ENCODE data around the gene ASB1.
"Not testable (repeated sequence)": the region's sequence is repeated elsewhere in the genome, so short reads cannot be mapped to it uniquely, and the experiment has no call there.

ASB1 gene

DNA sequence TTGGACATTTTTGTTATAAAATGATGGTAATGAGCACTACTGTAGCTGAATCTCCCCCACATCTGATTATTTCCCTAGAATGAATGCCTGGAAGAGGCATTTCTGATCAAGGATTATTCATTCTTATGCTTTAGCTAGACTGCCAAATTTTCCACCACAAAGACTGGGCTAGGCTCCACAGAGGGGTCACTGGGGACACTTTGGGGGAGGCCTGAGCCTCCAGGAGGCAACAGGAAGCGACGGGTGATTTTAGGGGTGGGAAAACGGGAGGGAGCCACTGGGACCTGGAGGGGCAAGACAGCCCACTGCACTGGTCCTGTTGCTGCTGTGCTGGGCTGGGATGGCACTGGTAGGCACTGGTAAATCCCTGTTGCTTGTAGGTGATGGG lies 2.4 kb upstream of the ASB1 start:
- no peak for FAIRE-seq

DNA sequence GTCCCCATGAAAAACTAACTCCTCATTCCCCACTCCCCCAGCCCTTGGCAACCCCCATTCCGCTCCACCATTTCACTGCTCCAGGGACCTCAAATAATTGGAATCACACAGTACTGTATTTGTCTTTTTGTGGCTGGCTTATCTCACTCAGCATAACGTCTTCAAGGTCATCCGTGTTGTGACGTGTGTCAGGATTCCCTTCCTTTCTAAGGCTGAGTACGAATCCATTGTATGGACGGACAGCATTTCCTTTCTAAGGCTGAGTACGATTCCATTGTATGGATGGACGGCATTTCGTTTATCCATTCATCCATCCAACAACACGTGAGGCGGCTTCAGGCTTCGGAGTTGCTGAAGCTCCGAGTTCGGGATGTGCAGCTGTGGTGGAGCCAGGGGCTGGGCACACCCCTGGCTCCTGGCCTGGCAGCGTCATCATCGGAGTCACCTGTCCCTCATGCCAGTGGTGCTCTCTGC lies 1.2 kb upstream of the ASB1 start:
- no peak for FAIRE-seq

DNA sequence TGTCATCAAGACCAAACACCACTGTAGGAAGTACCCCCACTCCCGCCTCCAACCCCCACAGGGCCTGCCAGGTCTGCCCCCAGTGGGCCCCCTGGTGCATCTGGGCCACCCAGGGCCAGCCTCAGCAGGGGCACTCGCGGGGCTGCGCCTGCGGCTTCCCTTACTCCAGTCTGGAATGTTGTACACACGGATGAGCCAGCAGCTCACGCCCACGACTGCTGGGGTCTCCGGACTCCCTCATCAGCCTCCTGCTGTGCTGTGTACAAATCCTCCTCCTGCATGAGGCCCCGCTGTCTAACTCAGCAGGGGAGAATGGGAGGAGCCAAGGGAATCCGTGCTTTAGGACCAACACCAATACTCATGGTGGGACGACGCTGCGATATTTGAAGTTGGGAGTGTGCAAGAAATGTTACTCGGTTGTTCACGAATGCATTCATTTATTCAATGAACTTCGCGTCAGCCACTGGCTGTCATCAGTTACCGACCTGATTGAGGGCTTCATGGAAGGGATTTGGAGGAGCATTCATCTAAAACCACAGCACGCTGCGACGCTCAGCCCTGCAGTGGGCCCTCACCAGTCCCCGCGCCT lies 654 bp upstream of the ASB1 start:
- no peak for FAIRE-seq

DNA sequence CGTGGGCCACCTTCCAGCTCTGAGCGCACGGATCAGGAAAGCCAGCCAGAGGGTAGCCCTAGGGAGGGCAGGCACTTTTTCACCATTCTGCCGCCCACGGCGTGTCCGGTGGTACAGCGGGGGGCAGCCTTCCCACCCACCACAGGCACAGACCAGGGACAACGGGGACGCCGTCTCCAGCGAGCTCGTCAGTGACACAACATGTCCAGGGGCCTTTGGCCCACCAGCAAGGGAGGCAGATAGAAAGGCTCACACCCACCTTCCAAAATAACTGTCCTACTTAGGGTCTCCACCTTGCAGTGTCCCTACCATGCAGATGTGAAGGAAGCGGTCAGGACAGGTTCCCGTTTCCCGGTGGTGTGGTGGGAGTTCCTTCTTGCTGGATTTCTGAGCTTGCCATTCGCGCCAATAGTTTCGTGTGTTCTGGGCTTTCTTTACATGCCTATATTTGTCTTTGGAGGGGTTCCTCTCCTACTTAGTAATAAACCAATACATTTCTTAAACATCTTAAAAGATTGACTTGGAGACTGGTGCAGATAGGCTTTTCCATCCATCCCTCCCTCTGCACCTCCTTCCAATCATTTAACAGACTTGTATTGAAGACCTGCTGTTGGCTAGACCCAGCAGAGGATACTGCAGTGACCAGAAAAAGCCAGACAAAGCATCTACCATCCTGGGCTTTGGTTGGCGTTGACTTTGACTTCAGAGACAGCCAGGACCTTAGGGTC lies 872 bp downstream of the ASB1 start:
- no peak for FAIRE-seq

DNA sequence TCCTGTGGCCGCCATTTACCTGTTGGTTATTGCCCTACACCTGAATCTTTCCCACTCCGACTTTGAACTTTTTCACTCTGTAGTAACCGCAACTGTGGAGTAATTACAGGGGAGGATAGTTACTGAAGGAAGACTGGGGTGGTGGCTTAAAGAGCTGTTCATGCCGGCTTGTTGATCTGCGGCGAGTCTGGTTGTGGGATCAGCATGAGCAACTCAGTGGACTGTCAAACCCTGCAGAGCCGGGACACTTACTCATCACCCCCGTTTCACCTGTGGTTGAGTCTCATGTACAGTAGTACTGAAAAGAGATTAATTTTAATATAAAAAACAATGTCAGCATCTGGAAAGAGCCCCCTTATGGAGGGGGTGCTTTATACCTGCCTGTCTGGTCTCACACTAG lies 2.1 kb downstream of the ASB1 start:
- FAIRE-seq = no peak

DNA sequence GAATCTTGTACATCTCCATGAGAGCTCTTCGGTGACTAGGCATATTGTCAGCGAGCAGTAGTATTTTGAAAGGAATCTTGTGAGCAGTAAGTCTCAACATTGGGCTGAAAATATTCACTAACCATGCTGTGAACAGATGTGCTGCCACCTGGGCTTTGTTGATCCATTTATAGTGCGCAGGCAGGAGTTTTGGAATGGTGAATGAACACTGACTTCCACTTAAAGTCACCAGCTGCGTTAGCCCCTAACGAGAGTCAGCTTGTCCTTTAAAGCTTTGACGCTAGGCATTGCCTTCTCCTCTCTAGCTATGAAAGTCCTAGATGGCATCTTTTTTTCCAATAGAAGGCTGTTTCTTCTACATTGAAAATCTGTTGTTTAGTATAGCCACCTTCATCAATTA lies 4.1 kb downstream of the ASB1 start:
- FAIRE-seq = no peak

DNA sequence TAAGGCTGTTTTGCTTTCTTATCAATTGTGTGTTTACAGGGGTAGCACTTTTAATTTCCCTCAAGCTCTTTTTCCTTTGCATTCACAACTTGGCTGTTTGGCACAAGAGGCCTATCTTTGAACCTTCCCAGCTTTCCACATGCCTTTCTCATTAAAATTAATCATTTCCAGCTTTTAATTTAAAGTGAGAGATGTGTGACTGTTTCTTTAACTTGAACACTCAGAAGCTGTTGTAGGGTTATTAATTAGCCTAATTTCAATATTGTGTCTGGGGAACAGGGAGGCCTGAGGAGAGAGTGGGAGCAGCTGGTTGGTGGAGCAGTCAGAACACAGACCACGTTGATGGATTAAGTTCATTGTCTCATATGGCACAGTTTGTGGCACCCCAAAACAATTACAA lies 4.7 kb downstream of the ASB1 start:
- FAIRE-seq = no peak

DNA sequence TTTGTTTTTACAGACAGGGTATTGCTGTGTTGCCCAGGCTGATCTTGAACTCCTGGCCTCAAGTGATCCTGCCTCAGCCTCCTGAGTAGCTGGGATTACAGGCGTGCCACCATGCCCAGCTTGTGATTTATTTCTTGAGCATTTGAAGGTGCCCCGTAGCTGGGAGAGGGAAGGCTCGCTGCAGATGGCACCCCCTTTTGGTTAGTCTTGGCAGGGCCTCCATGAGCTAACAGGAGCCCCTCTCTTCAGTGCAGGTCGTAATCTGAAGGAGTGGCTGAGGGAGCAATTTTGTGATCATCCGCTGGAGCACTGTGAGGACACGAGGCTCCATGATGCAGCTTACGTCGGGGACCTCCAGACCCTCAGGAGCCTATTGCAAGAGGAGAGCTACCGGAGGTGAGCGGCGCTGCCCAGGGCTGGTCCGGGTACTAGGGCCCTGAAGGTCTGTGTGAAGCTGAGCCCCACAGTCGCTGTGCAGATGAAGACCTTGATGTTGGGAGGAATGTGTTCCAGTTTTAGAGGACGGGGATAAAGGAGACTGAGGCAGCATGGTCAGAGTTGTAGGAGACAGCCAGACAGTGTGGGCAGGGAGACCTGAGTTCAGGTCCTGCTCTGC lies 6.7 kb downstream of the ASB1 start:
- no peak for FAIRE-seq

DNA sequence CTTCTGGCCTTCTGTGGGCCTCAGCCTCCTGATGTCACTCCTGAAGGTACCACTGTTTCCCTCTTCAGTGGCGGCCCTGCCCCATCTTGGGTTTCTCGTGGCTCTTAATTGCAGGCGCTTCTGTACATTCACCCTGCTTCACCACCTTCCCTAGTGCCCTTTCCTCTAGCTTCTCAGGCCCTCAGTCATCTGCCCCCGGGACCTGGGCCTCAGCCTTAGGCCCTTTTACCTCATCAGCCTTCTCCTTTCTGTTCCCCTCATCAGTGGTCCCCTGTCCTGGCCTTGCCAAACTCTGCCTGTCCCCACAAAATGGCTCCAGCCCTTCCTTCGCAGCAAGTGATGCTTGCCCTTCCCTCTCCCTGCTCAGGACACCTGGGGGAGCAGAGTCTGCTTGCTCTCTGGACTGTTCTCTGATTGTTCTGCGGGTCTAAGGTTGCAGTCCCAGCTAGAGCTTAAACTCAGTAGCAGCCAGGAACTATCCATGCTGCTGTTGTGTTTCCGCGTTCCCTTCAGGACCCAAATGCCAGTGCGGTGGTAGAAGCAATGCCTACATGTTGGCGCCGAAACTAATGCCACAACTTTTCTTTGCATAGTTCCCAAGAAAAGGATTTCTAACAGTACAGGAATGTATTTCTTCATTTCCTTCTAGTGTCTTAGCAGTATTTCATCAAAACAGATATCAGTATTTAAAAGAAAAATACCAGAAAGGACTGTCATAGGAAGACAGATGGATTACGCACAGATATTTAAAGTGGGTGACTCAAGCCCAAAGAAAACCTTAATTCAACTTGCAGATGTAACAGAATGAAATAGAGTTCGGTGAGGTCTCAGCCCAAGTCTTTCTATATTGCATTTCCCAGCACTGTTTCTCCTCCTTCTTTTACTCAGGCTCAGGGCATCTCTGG lies 7.5 kb downstream of the ASB1 start:
- no peak for FAIRE-seq

DNA sequence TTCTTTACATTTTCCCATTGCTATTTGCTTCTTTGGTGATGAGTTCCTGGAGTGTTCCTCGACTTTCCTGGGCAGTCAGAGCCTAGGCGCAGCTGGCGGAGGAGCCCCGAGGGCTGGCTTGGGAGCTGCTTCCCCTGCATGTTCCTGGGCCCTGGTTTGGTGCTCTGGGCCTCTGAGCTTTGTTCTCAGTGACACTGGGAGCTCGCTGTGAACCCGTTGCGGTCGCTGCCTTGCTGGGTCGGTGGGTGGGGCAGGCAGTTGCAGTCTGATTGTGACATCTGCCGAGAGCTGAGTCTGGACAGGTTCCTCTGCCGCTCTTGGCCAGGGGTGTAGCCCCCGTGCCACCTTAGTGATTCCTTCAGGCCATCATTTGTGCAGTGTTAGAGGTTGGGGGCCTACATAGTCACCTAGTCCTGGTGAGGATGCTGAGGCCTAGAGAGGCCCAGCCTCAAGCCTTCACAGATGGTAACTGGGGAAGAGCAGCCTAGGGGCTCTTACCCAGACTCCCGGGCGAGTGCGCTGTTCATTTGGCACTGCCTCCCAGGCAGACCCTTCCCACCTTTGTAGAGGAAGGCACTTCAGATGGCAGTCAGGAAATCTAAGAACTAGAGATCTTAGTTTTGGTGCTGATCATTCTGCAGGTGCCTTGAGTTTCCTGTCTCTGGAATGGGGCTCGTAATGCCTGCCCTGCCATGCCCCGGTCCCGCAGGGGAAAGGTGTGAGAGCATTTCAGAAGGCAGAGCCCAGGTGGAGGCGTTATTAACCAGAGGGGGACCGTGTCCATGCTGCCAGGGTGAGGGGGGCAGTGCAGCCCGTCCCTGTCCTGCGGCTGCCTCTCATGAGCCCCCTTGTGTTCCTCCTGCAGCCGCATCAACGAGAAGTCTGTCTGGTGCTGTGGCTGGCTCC lies 8.4 kb downstream of the ASB1 start:
- no peak for FAIRE-seq

DNA sequence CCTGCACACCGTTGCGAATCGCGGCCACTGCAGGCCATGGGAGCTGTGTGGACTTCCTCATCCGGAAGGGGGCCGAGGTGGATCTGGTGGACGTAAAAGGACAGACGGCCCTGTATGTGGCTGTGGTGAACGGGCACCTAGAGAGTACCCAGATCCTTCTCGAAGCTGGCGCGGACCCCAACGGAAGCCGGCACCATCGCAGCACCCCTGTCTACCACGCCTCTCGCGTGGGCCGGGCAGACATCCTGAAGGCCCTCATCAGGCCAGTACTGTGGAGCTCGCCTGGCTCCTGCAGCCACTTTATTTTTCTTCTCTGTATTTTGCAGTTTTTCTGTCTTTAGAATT lies 9.0 kb downstream of the ASB1 start:
- no peak for FAIRE-seq

DNA sequence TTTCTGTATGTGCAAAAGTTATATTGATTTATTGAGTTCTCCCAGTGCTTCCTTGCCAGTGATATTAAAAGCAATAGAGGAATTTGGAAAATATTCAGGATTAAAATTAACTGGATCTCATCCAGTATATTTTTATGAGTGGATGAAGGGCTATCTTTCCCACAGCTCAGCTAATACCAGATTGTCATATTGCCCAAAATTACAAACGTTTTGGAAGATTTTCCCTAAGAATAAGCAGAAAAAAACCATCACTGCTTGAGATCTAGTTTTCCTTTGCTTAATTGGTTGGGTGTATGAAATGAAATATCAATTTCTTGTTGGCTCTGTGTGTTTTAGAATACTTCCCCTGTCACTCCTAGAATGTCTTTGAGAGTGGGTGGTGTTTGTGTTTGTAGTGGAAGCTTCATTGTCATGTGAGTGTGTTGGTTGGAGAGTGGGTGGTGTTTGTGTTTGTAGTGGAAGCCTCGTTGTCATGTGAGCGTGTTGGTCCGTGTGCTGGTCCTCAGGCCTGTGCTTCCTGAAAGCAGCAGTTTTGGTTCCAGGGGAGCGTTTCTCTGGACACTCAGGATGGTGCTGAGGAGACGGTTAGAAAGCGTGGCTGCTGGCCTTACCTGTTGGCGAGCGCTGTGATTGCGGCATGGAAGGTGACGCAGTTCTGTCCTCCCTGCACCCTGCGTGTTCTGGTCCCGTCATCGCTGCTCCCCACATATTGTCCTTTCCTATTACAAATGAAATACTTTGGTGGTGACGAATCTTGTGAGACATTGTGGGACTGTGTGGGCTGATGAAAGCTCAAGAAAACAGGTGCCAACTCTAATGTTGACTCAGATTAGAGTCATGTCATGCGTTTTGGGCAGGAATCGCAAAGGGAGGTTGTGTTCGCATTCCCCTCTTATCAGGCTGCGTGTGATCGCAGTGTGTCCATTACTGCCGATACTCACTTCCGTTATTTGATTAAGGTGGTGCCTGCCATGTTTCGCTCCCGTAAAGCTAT lies 12.4 kb downstream of the ASB1 start:
- FAIRE-seq = no peak

DNA sequence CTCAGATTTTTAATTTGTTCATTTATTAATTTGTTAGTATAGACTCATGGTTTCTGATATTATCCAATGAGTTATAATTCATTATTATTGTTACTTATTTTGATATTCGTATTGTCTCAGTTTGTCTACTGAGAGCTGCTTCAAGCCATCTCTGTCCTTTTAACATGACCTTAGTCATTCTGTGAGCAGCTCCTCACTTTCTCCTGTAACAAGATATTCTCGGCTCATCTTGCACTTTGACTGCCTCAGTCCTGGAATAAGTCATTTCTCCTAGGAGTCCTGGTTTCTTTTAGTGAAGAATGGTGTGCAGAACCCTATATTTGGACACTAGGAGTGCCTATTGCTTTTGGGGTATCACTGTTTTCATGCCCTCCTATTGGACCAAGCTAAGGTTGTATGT lies 13.2 kb downstream of the ASB1 start:
- no peak for FAIRE-seq

DNA sequence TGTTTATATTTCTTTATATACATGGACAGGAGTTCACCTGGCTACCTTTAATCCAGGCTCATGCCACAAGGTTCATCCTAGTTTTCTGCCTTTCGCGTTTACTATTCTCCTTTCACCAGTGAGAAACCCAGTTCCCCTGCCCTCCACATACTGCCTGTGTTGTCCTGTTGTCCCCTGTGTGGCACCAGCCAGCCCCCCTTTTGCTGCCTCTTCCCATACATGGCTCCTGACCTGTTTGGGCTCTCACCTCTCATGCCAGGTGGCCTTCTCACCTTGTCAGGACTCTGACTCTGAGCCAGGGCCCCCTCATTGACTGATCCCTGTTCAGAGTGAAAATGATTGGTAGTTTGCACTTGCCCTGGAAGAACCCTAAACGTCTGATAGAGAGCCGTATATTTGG lies 13.6 kb downstream of the ASB1 start:
- FAIRE-seq = no peak

DNA sequence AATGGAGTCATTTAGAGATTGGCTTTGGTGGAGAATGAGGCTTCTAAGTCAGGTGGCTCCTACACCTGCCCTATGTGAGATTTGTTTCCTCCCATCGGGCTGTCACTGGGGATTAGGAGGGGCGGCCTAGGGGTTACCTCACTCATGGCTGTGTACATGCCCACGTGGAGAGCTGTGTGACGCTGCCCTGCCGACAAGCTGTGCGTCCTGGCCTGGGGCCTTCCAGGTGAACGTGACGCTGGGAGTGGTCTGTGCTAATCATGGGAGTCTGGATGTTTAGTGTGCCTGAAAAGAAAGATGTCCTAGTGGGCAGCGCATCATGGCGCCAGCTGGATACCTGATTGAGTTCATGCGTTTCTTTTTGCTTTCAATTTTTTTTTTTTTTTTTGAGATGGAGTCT lies 14.0 kb downstream of the ASB1 start:
- FAIRE-seq = no peak

DNA sequence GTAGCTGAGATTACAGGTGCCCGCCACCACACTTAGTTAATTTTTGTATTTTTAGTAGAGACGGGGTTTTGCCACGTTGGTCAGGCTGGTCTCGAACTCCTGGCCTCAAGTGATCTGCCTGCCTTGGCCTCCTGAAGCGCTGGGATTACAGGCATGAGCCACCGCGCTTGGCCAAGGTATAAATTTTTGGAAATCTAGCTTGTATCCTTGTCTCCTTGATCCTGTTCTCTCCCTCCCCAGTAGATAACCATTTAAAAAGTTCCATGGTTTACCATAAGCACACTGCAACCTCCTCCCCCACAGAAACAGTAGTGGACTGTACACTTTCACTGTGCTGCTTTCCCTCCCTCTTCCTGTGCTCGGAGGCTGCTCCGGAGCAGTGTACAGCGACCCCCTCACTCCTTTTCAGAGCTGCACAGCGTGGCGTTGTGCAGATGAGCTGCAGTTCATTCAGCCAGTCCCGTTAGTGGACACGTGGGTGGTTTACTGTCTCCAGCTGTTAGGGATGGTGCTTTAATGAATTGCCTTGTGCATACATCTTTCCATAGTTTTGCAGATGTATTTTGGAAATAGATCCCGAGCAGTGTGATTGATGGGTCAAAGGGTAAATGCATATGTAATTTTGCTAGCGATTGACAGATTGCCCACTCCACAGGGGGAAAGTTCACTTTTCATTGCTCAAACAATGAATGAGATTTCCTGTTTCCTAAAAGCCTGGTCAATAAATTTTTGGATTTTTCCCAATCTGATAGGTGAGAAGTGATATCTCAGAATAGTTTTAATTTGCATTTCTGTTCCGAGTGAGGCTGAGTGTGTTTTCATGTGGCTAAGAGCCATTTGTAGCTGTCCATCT lies 14.8 kb downstream of the ASB1 start:
- no peak for FAIRE-seq

DNA sequence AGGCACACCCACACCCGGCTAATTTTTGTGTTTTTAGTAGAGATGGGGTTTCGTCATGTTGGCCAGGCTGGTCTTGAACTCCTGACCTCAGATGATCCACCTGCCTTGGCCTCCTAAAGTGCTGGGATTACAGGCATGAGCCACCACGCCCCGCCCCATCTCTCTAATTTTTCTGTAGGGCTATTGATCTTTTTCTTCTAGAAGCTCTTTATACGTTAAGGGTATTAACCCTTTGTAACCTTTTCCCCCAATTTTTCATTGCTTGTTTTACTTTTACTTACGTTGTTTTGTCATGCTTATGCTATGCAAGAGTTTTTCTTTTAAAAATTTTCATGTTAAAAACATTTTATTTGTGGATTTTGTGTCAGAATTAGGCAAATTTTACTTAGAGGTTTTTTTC lies 15.5 kb downstream of the ASB1 start:
- not testable (repeated sequence) for FAIRE-seq

DNA sequence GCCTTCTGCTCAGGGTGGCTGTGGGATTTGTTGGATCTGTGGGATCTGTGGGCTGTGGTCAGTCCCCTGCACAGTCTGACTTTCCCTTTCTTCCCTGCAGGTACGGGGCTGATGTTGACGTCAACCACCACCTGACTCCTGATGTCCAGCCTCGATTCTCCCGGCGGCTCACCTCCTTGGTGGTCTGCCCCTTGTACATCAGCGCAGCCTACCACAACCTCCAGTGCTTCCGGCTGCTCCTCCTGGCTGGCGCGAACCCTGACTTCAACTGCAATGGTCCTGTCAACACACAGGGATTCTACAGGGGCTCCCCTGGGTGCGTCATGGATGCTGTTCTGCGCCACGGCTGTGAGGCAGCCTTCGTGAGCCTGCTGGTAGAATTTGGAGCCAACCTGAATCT lies 17.5 kb downstream of the ASB1 start:
- no peak for FAIRE-seq

DNA sequence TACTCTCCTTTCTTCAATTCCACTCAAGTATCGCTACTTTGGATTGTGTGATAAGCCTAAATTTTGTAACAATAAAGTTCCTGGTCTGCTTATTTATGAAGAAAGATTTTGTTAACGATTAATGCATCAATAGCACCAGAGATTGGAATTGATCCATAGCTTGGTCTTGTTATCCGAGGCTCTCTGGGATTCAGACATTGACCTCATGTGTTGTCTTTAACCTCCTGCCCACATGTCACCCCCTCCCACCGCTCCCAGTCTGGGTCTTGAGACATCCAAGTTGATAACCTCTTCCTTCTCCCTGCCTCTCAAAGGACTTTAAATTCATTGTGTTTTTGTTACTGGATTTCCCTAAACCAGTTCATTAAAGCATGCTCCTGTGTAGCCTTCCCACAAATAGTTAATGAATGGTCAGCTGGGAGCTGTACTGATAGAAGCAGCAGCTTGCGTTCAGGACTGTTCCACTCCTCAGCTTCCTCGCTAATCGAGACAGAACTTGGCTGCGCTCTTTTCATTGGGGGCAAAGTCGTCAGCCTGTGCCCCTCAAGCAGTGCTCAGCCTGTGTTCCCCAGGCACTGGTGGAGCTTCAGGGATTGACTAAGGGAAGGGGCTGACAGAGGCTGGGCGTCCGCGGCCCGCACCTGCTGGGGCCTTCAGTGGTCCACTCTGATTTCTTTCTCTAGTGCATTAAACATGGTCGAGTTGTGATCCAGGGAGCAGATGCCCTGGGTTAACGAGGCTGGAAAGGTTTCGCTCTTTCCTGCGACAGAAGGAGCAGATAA lies 18.9 kb downstream of the ASB1 start:
- no peak for FAIRE-seq

Measured in TTC549 (cell line).